ENCODE results near the gene AGFG1. TPM values are rescaled to one million over a fixed set of nuclear protein-coding genes. Genes with fewer than 3 reads are reported as not detected.

AGFG1 gene
- total RNA-seq, 1 experiment from 2014 or later = 72.5 TPM

GRCh38 chr2:227450926-227451654 lies 20.9 kb upstream of the AGFG1 start (continued):
- TF ChIP-seq ELF1 (IDR thresholded peaks at IDR 0.05; ENCODE audit: borderline replicate concordance, low read depth) = no peak
- TF ChIP-seq SRF (IDR thresholded peaks at IDR 0.05; ENCODE audit: low read depth) = no peak
- no peak for TF ChIP-seq ATF3 (IDR thresholded peaks at IDR 0.05)

GRCh38 chr2:227451655-227451992 lies 20.3 kb upstream of the AGFG1 start:
- no peak overlapping the region for H3K4me2 ChIP-seq (ENCODE audit: low read length)
- no peak for ATAC-seq

More at GRCh38 chr2:227451655-227451992, 20.3 kb upstream of the AGFG1 start:
- ChIA-PET CTCF (no interaction called here), RAD21 (ENCODE audit: low non-redundant PET in 1 of 2, low total read pairs in 2 of 2, uncharacterized antibody in 2 of 2, unreplicated experiment in 2 of 2) (no interaction called here), POLR2A (no interaction called here)
- Histone ChIP-seq H3K4me3 (replicated peaks in 1 of 2; ENCODE audit: low read depth in 1 of 2, low read length in 2 of 2) (no peak overlapping the region), H3K4me1 (ENCODE audit: control insufficient read depth in 1 of 2, insufficient read depth in 2 of 2, low read length in 2 of 2) (no peaks in the 10 kb centered on the region), H3K9me2 (ENCODE audit: insufficient read depth) (no peaks in the 10 kb centered on the region), H3K9ac (ENCODE audit: low read length) (no peak overlapping the region), H3K79me2 (ENCODE audit: insufficient read depth, low read length) (no peaks in the 10 kb centered on the region), H3K27ac (ENCODE audit: low read depth, low read length) (no peak overlapping the region), H3K9me3 (ENCODE audit: control insufficient read depth in 1 of 2, insufficient read depth in 1 of 2, low read depth in 1 of 2, low read length in 2 of 2) (no peaks in the 10 kb centered on the region), H3K27me3 (ENCODE audit: insufficient read depth, low read length) (no peaks in the 10 kb centered on the region), H4K20me1 (ENCODE audit: insufficient read depth) (no peaks in the 10 kb centered on the region), H2AFZ (ENCODE audit: low read depth, low read length, poor library complexity, severe bottlenecking) (no peak overlapping the region), H3K36me3 (ENCODE audit: control insufficient read depth in 1 of 2, insufficient read depth in 2 of 2, low read length in 2 of 2) (no peaks in the 10 kb centered on the region)
- no peak for DNase-seq (ENCODE audit: low read depth, low spot score)
- BruUV-seq (replicated peaks) = no TSS peak
- TF ChIP-seq POLR2A (IDR thresholded peaks at IDR 0.05; ENCODE audit: borderline replicate concordance, extremely low read depth, insufficient read depth, insufficient read length) (no peak), ATF3 (IDR thresholded peaks at IDR 0.05) (no peak), REST (IDR thresholded peaks at IDR 0.05; ENCODE audit: low read depth) (no peak), TCF7L2 (IDR thresholded peaks at IDR 0.05; ENCODE audit: borderline replicate concordance, extremely low read depth, insufficient read depth, insufficient read length) (no peak), EGR1 (IDR thresholded peaks at IDR 0.05; ENCODE audit: low read depth) (no peak), CTCF (IDR thresholded peaks at IDR 0.05 in 2 of 3, conservative IDR thresholded peaks at IDR 0.05 in 1 of 3; ENCODE audit: borderline replicate concordance in 1 of 3, insufficient read depth in 1 of 3, low read depth in 2 of 3, low read length in 2 of 3) (no peak), EZH2phosphoT487 (IDR thresholded peaks at IDR 0.05; ENCODE audit: borderline replicate concordance) (no peak), FOSL1 (IDR thresholded peaks at IDR 0.05; ENCODE audit: low read depth) (no peak), SRF (IDR thresholded peaks at IDR 0.05; ENCODE audit: low read depth) (no peak)
- intact Hi-C loops (cut with micrococcal nuclease) = no loop called here

All from HCT116 (cell line).